Measurements from ENCODE around the gene EXOC3L4. TPM values are rescaled to one million over a fixed set of nuclear protein-coding genes. Genes with fewer than 3 reads are reported as not detected.

The EXOC3L4 gene
- total RNA-seq, 8 experiments from 2014 or later = 0.13 to 3.0 (median 0.39) TPM; not detected in 2

GRCh38 chr14:103088921-103089320 lies 5.6 kb upstream of the EXOC3L4 start:
- H3K4me3 ChIP-seq = no peak overlapping the region
- H3K27ac ChIP-seq = no peak overlapping the region
- ATAC-seq (replicated peaks in 6 of 8) = no peak
- 67 to 73% methylated on average over 2 of the region's 6 CpGs; no CpG with 5 or more reads in 8 of the 10 experiments for WGBS, 10 experiments
- peaks cover 8 to 16% of the 10 kb centered on the region in 2 donors for H3K4me1 ChIP-seq (replicated peaks in 1 of 2)
- in situ Hi-C loops (cut with MboI; ENCODE audit: low pct_unique_long_range_greater_than_20kb in 2 of 9, low sequenced_read_pairs in 9 of 9, unreplicated experiment in 9 of 9) = loop anchor here in 8 of 9 experiments (10.0 to 25.0 kb wide), 2 partner anchors 196 to 198 kb away; no protein-coding TSS in a partner anchor

GRCh38 chr14:103089386-103090335 lies 4.9 kb upstream of the EXOC3L4 start:
- peaks cover 8 to 19% of the 10 kb centered on the region in 2 donors for H3K4me1 ChIP-seq (replicated peaks in 1 of 2)
- no peak overlapping the region for H3K27ac ChIP-seq
- 60 to 100% (median 73%) methylated on average over 1 to 5 of the region's 28 CpGs; no CpG with 5 or more reads in 6 of the 10 experiments for WGBS, 10 experiments
- H3K4me3 ChIP-seq = no peak overlapping the region
- in situ Hi-C loops (cut with MboI; ENCODE audit: low pct_unique_long_range_greater_than_20kb in 2 of 9, low sequenced_read_pairs in 9 of 9, unreplicated experiment in 9 of 9) = loop anchor here in 8 of 9 experiments (10.0 to 25.0 kb wide), 2 partner anchors 195 to 198 kb away; no protein-coding TSS in a partner anchor
- no peak for ATAC-seq (replicated peaks in 6 of 8)

GRCh38 chr14:103090481-103091020 lies 4.0 kb upstream of the EXOC3L4 start:
- no peak overlapping the region for H3K27ac ChIP-seq
- ATAC-seq (replicated peaks in 6 of 8) = no peak
- no peak overlapping the region for H3K4me3 ChIP-seq
- in situ Hi-C loops (cut with MboI; ENCODE audit: low pct_unique_long_range_greater_than_20kb in 2 of 9, low sequenced_read_pairs in 9 of 9, unreplicated experiment in 9 of 9) = loop anchor here in 5 of 9 experiments (25.0 kb wide), 1 partner anchor 197 kb away; no protein-coding TSS in a partner anchor
- 90 to 95% methylated on average over 2 to 4 of the region's 12 CpGs; no CpG with 5 or more reads in 8 of the 10 experiments for WGBS, 10 experiments
- peaks cover 8 to 19% of the 10 kb centered on the region in 2 donors for H3K4me1 ChIP-seq (replicated peaks in 1 of 2)

- Histone ChIP-seq H3K4me3 (no peak overlapping the region), H3K27ac (no peak overlapping the region), H3K4me1 (replicated peaks in 1 of 2) (peaks cover 8 to 19% of the 10 kb centered on the region in 2 donors)
- peak in 7 of 8 experiments; percentile 38 to 88 (median 63) for ATAC-seq (replicated peaks in 6 of 8)
- in situ Hi-C loops (cut with MboI; ENCODE audit: low pct_unique_long_range_greater_than_20kb in 2 of 9, low sequenced_read_pairs in 9 of 9, unreplicated experiment in 9 of 9) = loop anchor here in 5 of 9 experiments (25.0 kb wide), 1 partner anchor 196 kb away; no protein-coding TSS in a partner anchor
- WGBS, 10 experiments = no CpG with 5 or more reads among the region's 69 CpGs
Measured at GRCh38 chr14:103091041-103091882, 3.3 kb upstream of the EXOC3L4 start.

- ATAC-seq (replicated peaks in 6 of 8) = no peak
- no peak overlapping the region for H3K4me3 ChIP-seq
- in situ Hi-C loops (cut with MboI; ENCODE audit: low pct_unique_long_range_greater_than_20kb in 2 of 9, low sequenced_read_pairs in 9 of 9, unreplicated experiment in 9 of 9) = loop anchor here in 5 of 9 experiments (25.0 kb wide), 1 partner anchor 195 kb away; no protein-coding TSS in a partner anchor
Measured at GRCh38 chr14:103091883-103092222, 2.7 kb upstream of the EXOC3L4 start.

GRCh38 chr14:103093856-103094405 lies 594 bp upstream of the EXOC3L4 start:
- Histone ChIP-seq H3K4me1 (replicated peaks in 1 of 2) (peaks cover 0 to 12% of the 10 kb centered on the region in 2 donors), H3K4me3 (no peak overlapping the region), H3K27ac (no peak overlapping the region)
- peak in 5 of 8 experiments; percentile 7 to 27 (median 19) for ATAC-seq (replicated peaks in 6 of 8)
- 20 to 83% (median 72%) methylated on average over 1 to 2 of the region's 13 CpGs; no CpG with 5 or more reads in 7 of the 10 experiments for WGBS, 10 experiments
- in situ Hi-C loops (cut with MboI; ENCODE audit: low pct_unique_long_range_greater_than_20kb in 2 of 9, low sequenced_read_pairs in 9 of 9, unreplicated experiment in 9 of 9) = loop anchor here in 5 of 9 experiments (25.0 kb wide), 1 partner anchor 193 kb away; no protein-coding TSS in a partner anchor

More at GRCh38 chr14:103091883-103092222, 2.7 kb upstream of the EXOC3L4 start:
- H3K27ac ChIP-seq = no peak overlapping the region
- WGBS, 10 experiments = 30 to 80% (median 60%) methylated on average over 1 to 2 of the region's 9 CpGs; no CpG with 5 or more reads in 7 of the 10 experiments
- peaks cover 8 to 19% of the 10 kb centered on the region in 2 donors for H3K4me1 ChIP-seq (replicated peaks in 1 of 2)

- Histone ChIP-seq H3K4me3 (no peak overlapping the region), H3K4me1 (replicated peaks in 1 of 2) (peaks cover 0 to 19% of the 10 kb centered on the region in 2 donors), H3K27ac (no peak overlapping the region)
- ATAC-seq (replicated peaks in 6 of 8) = no peak
- in situ Hi-C loops (cut with MboI; ENCODE audit: low pct_unique_long_range_greater_than_20kb in 2 of 9, low sequenced_read_pairs in 9 of 9, unreplicated experiment in 9 of 9) = loop anchor here in 5 of 9 experiments (25.0 kb wide), 1 partner anchor 192 kb away; no protein-coding TSS in a partner anchor
- WGBS, 10 experiments = 79 to 100% (median 95%) methylated on average over 1 to 9 of the region's 11 CpGs; no CpG with 5 or more reads in 4 of the 10 experiments
Measured at GRCh38 chr14:103095210-103095778, 769 bp downstream of the EXOC3L4 start.

GRCh38 chr14:103096387-103096786 lies 1.9 kb downstream of the EXOC3L4 start:
- WGBS, 10 experiments = 38 to 71% (median 51%) methylated on average over 1 to 4 of the region's 4 CpGs; no CpG with 5 or more reads in 2 of the 10 experiments
- in situ Hi-C loops (cut with MboI; ENCODE audit: low pct_unique_long_range_greater_than_20kb in 2 of 9, low sequenced_read_pairs in 9 of 9, unreplicated experiment in 9 of 9) = loop anchor here in 5 of 9 experiments (25.0 kb wide), 1 partner anchor 191 kb away; no protein-coding TSS in a partner anchor
- no peak overlapping the region for H3K4me3 ChIP-seq
- no peak for ATAC-seq (replicated peaks in 6 of 8)
- peaks cover 0 to 14% of the 10 kb centered on the region in 2 donors for H3K4me1 ChIP-seq (replicated peaks in 1 of 2)
- H3K27ac ChIP-seq = no peak overlapping the region

- no peak for ATAC-seq (replicated peaks in 6 of 8)
- H3K4me1 ChIP-seq (replicated peaks in 1 of 2) = peaks cover 0 to 14% of the 10 kb centered on the region in 2 donors
- no peak overlapping the region for H3K4me3 ChIP-seq
- no peak overlapping the region for H3K27ac ChIP-seq
- WGBS, 10 experiments = 40 to 90% (median 84%) methylated on average over 2 to 8 of the region's 26 CpGs; no CpG with 5 or more reads in 7 of the 10 experiments
- in situ Hi-C loops (cut with MboI; ENCODE audit: low pct_unique_long_range_greater_than_20kb in 2 of 9, low sequenced_read_pairs in 9 of 9, unreplicated experiment in 9 of 9) = loop anchor here in 5 of 9 experiments (25.0 kb wide), 1 partner anchor 190 kb away; no protein-coding TSS in a partner anchor
Measured at GRCh38 chr14:103097244-103097993, 2.9 kb downstream of the EXOC3L4 start.

- no peak for ATAC-seq (replicated peaks in 6 of 8)
- Histone ChIP-seq H3K4me1 (replicated peaks in 1 of 2) (peaks cover 0 to 14% of the 10 kb centered on the region in 2 donors), H3K27ac (no peak overlapping the region), H3K4me3 (no peak overlapping the region)
- in situ Hi-C loops (cut with MboI; ENCODE audit: low pct_unique_long_range_greater_than_20kb in 2 of 9, low sequenced_read_pairs in 9 of 9, unreplicated experiment in 9 of 9) = loop anchor here in 5 of 9 experiments (25.0 kb wide), 1 partner anchor 189 kb away; no protein-coding TSS in a partner anchor
- WGBS, 10 experiments = 64 to 80% (median 72%) methylated on average over 1 to 11 of the region's 31 CpGs; no CpG with 5 or more reads in 7 of the 10 experiments
Measured at GRCh38 chr14:103097994-103098957, 3.8 kb downstream of the EXOC3L4 start.

Data from motor neuron (in vitro differentiated cells).